Measurements from ENCODE around the gene ODF4.
A peak's percentile ranks its signal among the peaks of the same experiment; 100 is the strongest.
"Not testable (repeated sequence)": the region's sequence is repeated elsewhere in the genome, so short reads cannot be mapped to it uniquely, and the experiment has no call there.

The ODF4 gene

DNA sequence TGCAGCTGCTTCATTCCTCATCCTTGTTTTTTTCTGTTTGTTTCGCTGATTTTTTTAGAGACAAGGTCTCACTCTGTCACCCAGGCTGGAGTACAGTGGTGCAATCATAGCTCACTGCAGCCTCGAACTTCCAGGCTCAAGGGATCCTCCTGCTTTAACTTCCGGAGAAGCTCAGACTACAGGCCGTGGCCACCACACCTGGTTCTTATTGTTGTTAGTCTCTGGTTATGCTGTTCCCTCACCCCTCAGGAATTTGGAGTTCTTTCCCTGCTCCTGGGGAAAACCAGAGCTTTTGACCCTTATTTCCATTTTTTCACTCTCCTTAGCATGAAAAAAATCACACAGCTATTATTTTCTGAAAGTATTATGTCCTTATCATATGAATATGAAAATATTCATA lies 1.8 kb downstream of the ODF4 start:
- no peak for TF ChIP-seq POLR2A (IDR thresholded peaks at IDR 0.05; ENCODE audit: low read depth, low read length)
- no peak for DNase-seq (ENCODE audit: insufficient read length, low spot score)
- FAIRE-seq, result no peak

DNA sequence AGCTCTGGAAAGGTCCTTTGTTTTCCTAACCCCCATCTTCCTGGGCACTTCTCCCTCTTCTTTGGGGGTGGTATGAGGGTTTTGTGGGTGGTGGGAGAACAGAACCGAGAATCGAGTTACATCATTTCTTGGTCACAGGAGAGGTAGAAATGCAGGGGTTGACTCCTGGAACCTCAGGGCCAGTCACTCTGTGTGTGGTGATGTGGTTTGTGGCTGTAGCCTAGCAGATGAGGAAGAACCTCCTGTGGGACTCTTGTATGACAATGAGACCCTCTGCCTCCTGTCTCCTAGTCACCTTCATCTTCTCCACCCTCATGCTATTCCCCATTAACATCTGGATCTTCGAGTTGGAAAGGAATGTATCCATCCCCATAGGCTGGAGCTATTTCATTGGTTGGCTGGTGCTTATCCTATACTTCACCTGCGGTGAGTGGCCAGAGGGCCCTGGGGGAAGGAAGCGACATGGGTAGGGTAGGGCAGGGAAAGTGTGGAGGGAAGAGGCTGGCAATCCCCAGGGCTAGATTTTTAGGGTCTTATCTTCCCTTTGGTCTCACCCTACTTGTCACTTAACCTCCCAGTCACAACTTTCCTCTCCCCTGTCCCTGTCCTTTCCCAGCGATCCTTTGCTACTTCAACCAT lies 5.5 kb downstream of the ODF4 start:
- no peak for TF ChIP-seq POLR2A (IDR thresholded peaks at IDR 0.05; ENCODE audit: low read depth, low read length)
- DNase-seq (ENCODE audit: insufficient read length, low spot score) (no peak), FAIRE-seq (no peak)

- no peak for TF ChIP-seq POLR2A (IDR thresholded peaks at IDR 0.05; ENCODE audit: low read depth, low read length)
- DNase-seq (ENCODE audit: insufficient read length, low spot score), result no peak
- FAIRE-seq, result no peak
Observed at GRCh38 chr17:8345951-8346665, 6.5 kb downstream of the ODF4 start.

DNA sequence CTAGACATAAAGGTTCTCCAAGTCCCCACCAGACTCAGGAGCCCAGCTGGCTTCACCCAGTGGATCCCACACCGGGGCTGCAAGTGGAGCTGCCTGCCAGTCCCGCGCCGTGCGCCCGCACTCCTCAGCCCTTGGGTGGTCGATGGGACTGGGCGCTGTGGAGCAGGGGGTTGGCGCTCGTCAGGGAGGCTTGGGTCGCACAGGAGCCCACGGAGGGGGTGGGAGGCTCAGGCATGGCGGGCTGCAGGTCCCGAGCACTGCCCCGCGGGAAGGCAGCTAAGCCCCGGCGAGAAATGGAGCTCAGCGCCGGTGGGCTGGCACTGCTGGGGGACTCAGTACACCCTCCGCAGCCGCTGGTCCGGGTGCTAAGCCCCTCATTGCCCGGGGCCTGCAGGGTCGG lies 7.4 kb downstream of the ODF4 start:
- FAIRE-seq; DNase-seq (ENCODE audit: insufficient read length, low spot score): not testable (repeated sequence)

- DNase-seq (ENCODE audit: insufficient read length, low spot score) (no peak), FAIRE-seq (no peak)
- no peak for TF ChIP-seq POLR2A (IDR thresholded peaks at IDR 0.05; ENCODE audit: low read depth, low read length)
Observed at GRCh38 chr17:8350339-8350738, 10.7 kb downstream of the ODF4 start.

- TF ChIP-seq POLR2A (IDR thresholded peaks at IDR 0.05; ENCODE audit: low read depth, low read length), result no peak
- FAIRE-seq, result no peak
- no peak for DNase-seq (ENCODE audit: insufficient read length, low spot score)
Observed at GRCh38 chr17:8353736-8354135, 14.1 kb downstream of the ODF4 start.

DNA sequence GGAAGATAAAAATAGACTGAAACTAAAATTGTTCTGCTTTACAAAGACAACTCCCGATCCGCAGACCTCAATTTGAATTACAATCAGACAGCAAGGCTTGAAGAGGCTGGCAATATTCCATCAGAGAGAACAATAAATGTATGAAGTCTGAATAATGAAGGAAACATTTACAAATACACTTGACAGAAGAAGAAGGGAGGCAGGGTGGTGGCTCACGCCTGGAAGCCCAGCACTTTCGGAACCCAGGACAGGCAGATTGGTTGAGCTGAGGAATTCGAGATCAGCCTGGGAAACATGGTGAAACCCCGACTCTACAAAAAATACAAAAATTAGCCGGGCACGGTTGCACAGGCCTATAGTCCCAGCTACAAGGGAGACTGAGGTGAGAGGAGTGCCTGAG lies 14.6 kb downstream of the ODF4 start:
- FAIRE-seq, result no peak
- no peak for TF ChIP-seq POLR2A (IDR thresholded peaks at IDR 0.05; ENCODE audit: low read depth, low read length)

DNA sequence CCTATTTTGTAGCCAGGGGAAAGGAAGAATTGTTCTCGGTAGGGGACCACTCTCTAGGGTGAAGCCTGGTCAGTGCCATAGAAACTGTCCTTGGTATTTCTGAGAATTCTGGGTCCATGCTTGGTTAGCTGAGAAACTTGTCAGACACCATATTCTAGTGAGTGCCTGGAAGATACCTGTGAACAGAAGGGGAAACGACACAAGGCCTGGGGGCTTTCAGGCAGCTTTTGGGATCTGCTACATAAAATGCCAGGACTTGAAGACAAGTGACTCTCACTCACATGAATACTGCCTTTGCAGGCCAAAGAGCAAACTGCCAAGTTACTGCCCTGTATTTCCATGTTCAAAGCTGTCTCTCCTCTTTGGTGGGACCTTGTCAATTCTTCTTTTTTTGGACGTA lies 18.3 kb downstream of the ODF4 start:
- TF ChIP-seq POLR2A (IDR thresholded peaks at IDR 0.05; ENCODE audit: low read depth, low read length), result no peak
- DNase-seq (ENCODE audit: insufficient read length, low spot score) (no peak), FAIRE-seq (no peak)

More for the DNA sequence above, 14.6 kb downstream of the ODF4 start:
- no peak for DNase-seq (ENCODE audit: insufficient read length, low spot score)

GRCh38 chr17:8359769-8360168 lies 20.1 kb downstream of the ODF4 start:
- TF ChIP-seq POLR2A (IDR thresholded peaks at IDR 0.05; ENCODE audit: low read depth, low read length), result no peak
- FAIRE-seq (peak; percentile 61), DNase-seq (ENCODE audit: insufficient read length, low spot score) (no peak)

DNA sequence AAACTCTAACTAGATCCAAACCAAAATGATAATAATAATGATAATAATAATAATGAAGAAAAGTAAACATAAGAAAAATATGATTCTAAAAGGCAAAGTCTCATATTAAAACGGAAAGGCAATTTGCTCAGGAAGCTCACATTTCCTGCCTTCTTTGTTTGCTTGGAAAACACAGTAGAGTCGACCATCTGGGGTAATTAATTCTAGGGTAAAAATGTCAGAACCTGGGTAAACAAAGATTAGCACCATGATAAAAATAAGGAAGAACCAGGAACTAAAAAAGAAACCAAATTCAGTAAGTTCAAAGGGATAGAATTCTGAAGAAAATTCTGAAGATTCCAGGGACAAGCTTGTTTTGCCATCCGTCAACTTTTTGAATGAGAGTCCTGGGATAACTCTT lies 20.6 kb downstream of the ODF4 start:
- DNase-seq (ENCODE audit: insufficient read length, low spot score) (no peak), FAIRE-seq (no peak)
- TF ChIP-seq POLR2A (IDR thresholded peaks at IDR 0.05; ENCODE audit: low read depth, low read length), result no peak

GRCh38 chr17:8360751-8361150 lies 21.1 kb downstream of the ODF4 start:
- TF ChIP-seq POLR2A (IDR thresholded peaks at IDR 0.05; ENCODE audit: low read depth, low read length), result no peak
- FAIRE-seq, result no peak
- no peak for DNase-seq (ENCODE audit: insufficient read length, low spot score)

- FAIRE-seq, result no peak
- DNase-seq (ENCODE audit: insufficient read length, low spot score), result no peak
- no peak for TF ChIP-seq POLR2A (IDR thresholded peaks at IDR 0.05; ENCODE audit: low read depth, low read length)
Observed at GRCh38 chr17:8362651-8363332, 23.2 kb downstream of the ODF4 start.

GRCh38 chr17:8365143-8365542 lies 25.5 kb downstream of the ODF4 start:
- DNase-seq (ENCODE audit: insufficient read length, low spot score) (peak; percentile 65), FAIRE-seq (peak; percentile 57)
- no peak for TF ChIP-seq POLR2A (IDR thresholded peaks at IDR 0.05; ENCODE audit: low read depth, low read length)

DNA sequence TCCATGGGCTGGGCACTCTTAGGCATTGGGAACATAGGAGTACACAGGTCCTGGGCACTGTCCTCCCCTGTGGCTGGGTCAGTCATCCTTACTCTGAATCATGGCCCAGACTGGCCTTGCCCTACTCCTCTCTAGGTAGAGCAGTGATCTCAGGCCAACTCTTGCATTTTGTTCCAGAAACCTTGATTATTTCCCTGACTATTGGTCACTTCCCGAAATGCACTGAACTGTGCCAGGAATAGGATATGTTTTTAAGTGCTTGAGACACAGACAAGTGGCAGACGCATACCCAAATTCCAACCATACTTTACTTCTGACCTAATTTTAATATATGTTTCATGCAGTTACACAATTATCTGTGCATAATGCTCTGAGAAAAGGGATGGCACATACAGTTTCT lies 26.6 kb downstream of the ODF4 start:
- no peak for FAIRE-seq
- no peak for TF ChIP-seq POLR2A (IDR thresholded peaks at IDR 0.05; ENCODE audit: low read depth, low read length)
- peak; percentile 70 for DNase-seq (ENCODE audit: insufficient read length, low spot score)

DNA sequence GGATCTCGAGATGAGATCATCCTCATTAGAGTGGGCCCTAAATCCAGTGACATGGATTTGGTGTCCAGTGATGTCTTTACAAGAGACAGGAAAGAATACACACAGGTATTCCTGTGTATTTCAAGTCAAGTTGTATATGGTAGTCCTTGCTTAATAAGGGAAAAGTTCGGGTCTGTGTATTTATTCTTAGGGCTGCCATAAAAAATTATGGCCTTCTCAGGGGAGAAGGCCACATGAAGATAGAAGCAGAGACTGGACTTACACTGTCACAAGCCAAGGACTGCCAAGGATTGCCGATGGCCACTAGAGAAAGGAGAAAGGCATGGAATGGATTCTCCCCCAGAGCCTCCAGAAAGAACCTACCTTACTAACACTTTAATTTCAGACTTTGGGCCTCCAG lies 28.6 kb downstream of the ODF4 start:
- FAIRE-seq (no peak), DNase-seq (ENCODE audit: insufficient read length, low spot score) (no peak)
- TF ChIP-seq POLR2A (IDR thresholded peaks at IDR 0.05; ENCODE audit: low read depth, low read length), result no peak
